Loucy (cell line): ENCODE results near the gene KRTAP10-8.

ENCODE experiments used
- H2AFZ ChIP-seq: fragments of 200-600 bp; sonication (generic); 2 replicates; pipeline ENCODE4 v1.6.0; 2016; ENCODE audit warnings: antibody characterized with exemption, mild to moderate bottlenecking, low read length, moderate library complexity
- H3F3A ChIP-seq: fragments of 200-600 bp; 2 replicates; pipeline ENCODE4 v1.6.0; 2016; ENCODE audit warnings: antibody characterized with exemption, low read depth, mild to moderate bottlenecking
- H3K27me3 ChIP-seq: fragments of 200-600 bp; sonication (generic); 2 replicates; pipeline ENCODE4 v1.6.1; 2014; ENCODE audit warnings: low read length, mild to moderate bottlenecking; ENCODE audit not compliant: insufficient read depth, poor library complexity, severe bottlenecking
- H3K36me3 ChIP-seq: fragments of 200-600 bp; sonication (generic); 2 replicates; pipeline ENCODE4 v1.6.1; 2016; ENCODE audit warnings: low read length; ENCODE audit not compliant: insufficient read depth
- H3K4me1 ChIP-seq: fragments of 200-600 bp; sonication (generic); 2 replicates; pipeline ENCODE4 v1.5.1; 2014; ENCODE audit warnings: low read length, mild to moderate bottlenecking; ENCODE audit not compliant: insufficient read depth, poor library complexity, severe bottlenecking
- H3K4me2 ChIP-seq: fragments of 200-600 bp; sonication (generic); 2 replicates; pipeline ENCODE4 v1.6.0; 2014; ENCODE audit warnings: antibody characterized with exemption, low read length, low read depth, mild to moderate bottlenecking; ENCODE audit not compliant: poor library complexity, severe bottlenecking
- H3K4me3 ChIP-seq: fragments of 200-600 bp; sonication (generic); 2 replicates; pipeline ENCODE4 v1.5.1; 2014; ENCODE audit warnings: low read length, mild to moderate bottlenecking, mixed read lengths; ENCODE audit not compliant: poor library complexity, severe bottlenecking
- H3K79me2 ChIP-seq: fragments of 200-600 bp; sonication (generic); 2 replicates; pipeline ENCODE4 v1.6.1; 2014; ENCODE audit warnings: low read length; ENCODE audit not compliant: insufficient read depth
- H3K9ac ChIP-seq: fragments of 200-600 bp; sonication (generic); 2 replicates; pipeline ENCODE4 v1.6.0; 2014; ENCODE audit warnings: mild to moderate bottlenecking, low read depth, low read length, moderate library complexity; ENCODE audit not compliant: poor library complexity, severe bottlenecking
- H3K9me2 ChIP-seq: fragments of 200-600 bp; sonication (generic); replicated peaks from 2 replicates; pipeline ENCODE4 v1.6.1; 2016; ENCODE audit warnings: low read depth, low read length, mixed read lengths
- H3K9me3 ChIP-seq: fragments of 200-600 bp; sonication (generic); 2 replicates; pipeline ENCODE4 v1.6.1; 2014; ENCODE audit warnings: mild to moderate bottlenecking, antibody characterized with exemption, low read length, low read depth; ENCODE audit not compliant: insufficient read depth
- H4K20me1 ChIP-seq: fragments of 200-600 bp; sonication (generic); 2 replicates; pipeline ENCODE4 v1.6.0; 2014; ENCODE audit warnings: antibody characterized with exemption, low read length, mild to moderate bottlenecking; ENCODE audit not compliant: insufficient read depth, poor library complexity, severe bottlenecking
- CTCF ChIP-seq: fragments of 200-600 bp; sonication (generic); conservative IDR thresholded peaks from 2 replicates; pipeline ENCODE4 v1.5.1; 2014; ENCODE audit warnings: mild to moderate bottlenecking, antibody characterized with exemption, low read length
- EZH2phosphoT487 ChIP-seq: fragments of 200-600 bp; IDR thresholded peaks from 2 replicates; pipeline ENCODE4 v1.6.1; 2018; ENCODE audit warnings: antibody characterized with exemption, mild to moderate bottlenecking, moderate library complexity, borderline replicate concordance

The KRTAP10-8 gene

GRCh38 chr21:44612029-44612486 is at the start of gene KRTAP10-8:
Gene KRTAP10-8, plus strand, starts transcription at chr21:44612079. Its CDS starts 22 bp downstream, at chr21:44612101.
- Histone ChIP-seq H2AFZ (no peak within 1 kb of the TSS), H3K79me2 (no peaks in the 10 kb centered on the region), H3K4me1 (no peaks in the 10 kb centered on the region), H3K4me2 (no peak within 1 kb of the TSS), H3F3A (no peaks in the 10 kb centered on the region), H3K9ac (no peak within 1 kb of the TSS), H3K27me3 (no peaks in the 10 kb centered on the region), H4K20me1 (no peaks in the 10 kb centered on the region), H3K4me3 (no peak within 1 kb of the TSS), H3K9me2 (no peaks in the 10 kb centered on the region), H3K36me3 (no peaks in the 10 kb centered on the region), H3K9me3 (peaks cover 13% of the 10 kb centered on the region; the same call in 1 of the 2 replicates)
- TF ChIP-seq CTCF (no peak), EZH2phosphoT487 (no peak)

GRCh38 chr21:44564099-44564498 is 47.8 kb upstream of the KRTAP10-8 start:
- TF ChIP-seq CTCF (no peak), EZH2phosphoT487 (no peak)

GRCh38 chr21:44564886-44565598 is 46.8 kb upstream of the KRTAP10-8 start:
- Histone ChIP-seq H3K36me3 (no peaks in the 10 kb centered on the region), H3K9me3 (peaks cover 3% of the 10 kb centered on the region; the same call in 1 of the 2 replicates), H3K4me1 (no peaks in the 10 kb centered on the region), H3K9ac (no peak overlapping the region), H3K27me3 (no peaks in the 10 kb centered on the region), H4K20me1 (no peaks in the 10 kb centered on the region), H3F3A (no peaks in the 10 kb centered on the region), H2AFZ (no peak overlapping the region), H3K79me2 (no peaks in the 10 kb centered on the region), H3K4me2 (no peak overlapping the region), H3K4me3 (no peak overlapping the region), H3K9me2 (no peaks in the 10 kb centered on the region)
- TF ChIP-seq EZH2phosphoT487 (no peak), CTCF (no peak)

More at GRCh38 chr21:44564099-44564498, 47.8 kb upstream of the KRTAP10-8 start:
- no peaks in the 10 kb centered on the region for H3K79me2 ChIP-seq
- H3K4me2 ChIP-seq = no peak overlapping the region
- no peaks in the 10 kb centered on the region for H3K27me3 ChIP-seq
- no peaks in the 10 kb centered on the region for H3K4me1 ChIP-seq
- no peaks in the 10 kb centered on the region for H3F3A ChIP-seq
- no peaks in the 10 kb centered on the region for H3K9me2 ChIP-seq
- no peaks in the 10 kb centered on the region for H4K20me1 ChIP-seq
- no peak overlapping the region for H2AFZ ChIP-seq
- H3K36me3 ChIP-seq = no peaks in the 10 kb centered on the region
- H3K9ac ChIP-seq = no peak overlapping the region
- peaks cover 3% of the 10 kb centered on the region; the same call in 1 of the 2 replicates for H3K9me3 ChIP-seq
- no peak overlapping the region for H3K4me3 ChIP-seq
